ENCODE data around the gene PAIP2.
"Not testable (repeated sequence)": the region's sequence is repeated elsewhere in the genome, so short reads cannot be mapped to it uniquely, and the experiment has no call there.

PAIP2 gene

GRCh38 chr5:139378101-139378825, 36.6 kb downstream of the PAIP2 start:
- no peak for DNase-seq (ENCODE audit: low spot score)

- DNase-seq (ENCODE audit: low spot score) = peak; percentile 16
Measured at GRCh38 chr5:139378941-139379361, 37.3 kb downstream of the PAIP2 start.

GRCh38 chr5:139379626-139380449, 38.2 kb downstream of the PAIP2 start:
- DNase-seq (ENCODE audit: low spot score) = peak; percentile 4

GRCh38 chr5:139381837-139382761, 40.4 kb downstream of the PAIP2 start:
- DNase-seq (ENCODE audit: low spot score) = peak; percentile 23

GRCh38 chr5:139382807-139383206, 41.2 kb downstream of the PAIP2 start:
- DNase-seq (ENCODE audit: low spot score) = peak; percentile 15

- DNase-seq (ENCODE audit: low spot score) = peak; percentile 63
Measured at GRCh38 chr5:139383275-139383992, 41.8 kb downstream of the PAIP2 start, which contains the start of gene SLC23A1. TSS of gene SLC23A1 (minus strand) at chr5:139383297. CDS start at chr5:139383253, 44 bp downstream.

GRCh38 chr5:139383993-139384590, 42.4 kb downstream of the PAIP2 start:
- peak; percentile 4 for DNase-seq (ENCODE audit: low spot score)

- DNase-seq (ENCODE audit: low spot score) = peak; percentile 2
Measured at GRCh38 chr5:139384591-139385051, 43.0 kb downstream of the PAIP2 start.

GRCh38 chr5:139385061-139386049, 43.7 kb downstream of the PAIP2 start:
- DNase-seq (ENCODE audit: low spot score) = no peak

GRCh38 chr5:139386050-139386438, 44.4 kb downstream of the PAIP2 start:
- DNase-seq (ENCODE audit: low spot score) = no peak

GRCh38 chr5:139386956-139387355, 45.3 kb downstream of the PAIP2 start:
- not testable (repeated sequence) for DNase-seq (ENCODE audit: low spot score)

GRCh38 chr5:139387611-139388197, 46.0 kb downstream of the PAIP2 start:
- peak; percentile 2 for DNase-seq (ENCODE audit: low spot score)

- no peak for DNase-seq (ENCODE audit: low spot score)
Measured at GRCh38 chr5:139388198-139388821, 46.7 kb downstream of the PAIP2 start.

- DNase-seq (ENCODE audit: low spot score) = no peak
Measured at GRCh38 chr5:139389701-139390638, 48.3 kb downstream of the PAIP2 start, which contains the start of gene MZB1. TSS of gene MZB1 (minus strand) at chr5:139389913. CDS start at chr5:139389856, 57 bp downstream.

- DNase-seq (ENCODE audit: low spot score) = no peak
Measured at GRCh38 chr5:139390639-139391569, 49.2 kb downstream of the PAIP2 start.
